NOMO-1 (cell line): Measurements from ENCODE around the gene TENM4.
A peak's percentile ranks its signal among the peaks of the same experiment; 100 is the strongest.

Experiments used
- DNase-seq, 2 experiments: peaks; one replicate each; lab custom pipeline; 2025; ENCODE audit not compliant: unreplicated experiment in 2 of 2; lab: John Stamatoyannopoulos, UW

Gene TENM4

GRCh38 chr11:79097246-79097875 lies 343.5 kb downstream of the TENM4 start:
- DNase-seq, result no peak

GRCh38 chr11:79095424-79095823 lies 345.4 kb downstream of the TENM4 start:
- no peak for DNase-seq

GRCh38 chr11:79094616-79095015 lies 346.2 kb downstream of the TENM4 start:
- no peak for DNase-seq

- peak; percentile 51 to 73 for DNase-seq
Measured at GRCh38 chr11:79092791-79093353, 348.0 kb downstream of the TENM4 start.

GRCh38 chr11:79090191-79090705 lies 350.6 kb downstream of the TENM4 start:
- DNase-seq, result no peak

GRCh38 chr11:79089601-79090000 lies 351.2 kb downstream of the TENM4 start:
- DNase-seq, result no peak

- no peak for DNase-seq
Measured at GRCh38 chr11:79088967-79089366, 351.9 kb downstream of the TENM4 start.

- DNase-seq, result no peak
Measured at GRCh38 chr11:79087961-79088318, 352.9 kb downstream of the TENM4 start.

- DNase-seq, result no peak
Measured at GRCh38 chr11:79087238-79087960, 353.4 kb downstream of the TENM4 start.

GRCh38 chr11:79086056-79086455 lies 354.8 kb downstream of the TENM4 start:
- DNase-seq, result no peak

GRCh38 chr11:79084382-79084781 lies 356.4 kb downstream of the TENM4 start:
- no peak for DNase-seq

- no peak for DNase-seq
Measured at GRCh38 chr11:79083352-79083751, 357.5 kb downstream of the TENM4 start.

- DNase-seq, result no peak
Measured at GRCh38 chr11:79082907-79083306, 357.9 kb downstream of the TENM4 start.

- DNase-seq, result no peak
Measured at GRCh38 chr11:79082280-79082679, 358.6 kb downstream of the TENM4 start.

- no peak for DNase-seq
Measured at GRCh38 chr11:79081471-79082031, 359.3 kb downstream of the TENM4 start.

GRCh38 chr11:79080551-79080950 lies 360.3 kb downstream of the TENM4 start:
- no peak for DNase-seq

GRCh38 chr11:79078999-79079398 lies 361.8 kb downstream of the TENM4 start:
- DNase-seq, result no peak

GRCh38 chr11:79078456-79078855 lies 362.4 kb downstream of the TENM4 start:
- DNase-seq, result no peak

GRCh38 chr11:79077702-79078330 lies 363.0 kb downstream of the TENM4 start:
- DNase-seq, result no peak

- no peak for DNase-seq
Measured at GRCh38 chr11:79076526-79077115, 364.2 kb downstream of the TENM4 start.

- no peak for DNase-seq
Measured at GRCh38 chr11:79074547-79074946, 366.3 kb downstream of the TENM4 start.
